NCI-H2029 treated with DMSO at 0.1 percent for 48 hours (cell line): ENCODE results near the gene CEP290.
"Not testable (repeated sequence)": the region's sequence is repeated elsewhere in the genome, so short reads cannot be mapped to it uniquely, and the experiment has no call there.

Source experiments
- DNase-seq: peaks from one replicate; lab custom pipeline; 2025; lab: John Stamatoyannopoulos, UW

Gene CEP290

DNA sequence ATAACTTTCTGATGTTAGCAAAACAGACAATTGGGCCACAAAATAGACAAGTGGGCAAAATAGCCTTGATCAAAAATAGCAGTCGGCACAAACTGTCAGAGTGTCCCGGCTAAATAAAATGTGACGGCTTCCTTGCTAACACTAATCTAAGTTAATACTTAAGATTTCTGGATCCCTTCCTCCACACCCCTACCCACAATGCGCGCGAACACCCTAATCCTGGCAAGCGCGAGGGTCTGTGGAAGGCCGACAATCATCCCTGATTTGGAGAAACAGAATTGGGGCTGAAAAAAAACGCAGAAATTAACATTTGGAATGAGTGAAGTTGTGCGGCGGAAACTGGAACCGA, 489 bp downstream of the CEP290 start:
- DNase-seq, result no peak

DNA sequence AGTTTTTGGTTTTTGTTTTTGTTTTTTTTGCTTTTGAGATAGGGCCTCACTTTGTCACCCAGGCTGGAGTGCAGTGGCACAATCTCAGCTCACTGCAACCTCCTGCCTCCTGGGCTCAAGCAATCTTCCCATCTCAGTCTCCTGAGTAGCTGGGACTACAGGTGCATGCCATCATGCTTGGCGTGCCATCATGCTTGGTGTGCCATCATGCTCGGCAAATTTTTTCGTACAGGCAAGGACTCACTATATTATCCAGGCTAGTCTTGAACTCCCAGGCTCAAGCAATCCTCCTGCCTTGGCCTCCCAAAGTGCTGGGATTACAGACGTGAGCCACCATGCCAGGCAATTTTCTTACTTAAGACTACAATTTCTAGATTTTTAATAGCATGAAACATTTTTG, 2.2 kb downstream of the CEP290 start:
- not testable (repeated sequence) for DNase-seq

DNA sequence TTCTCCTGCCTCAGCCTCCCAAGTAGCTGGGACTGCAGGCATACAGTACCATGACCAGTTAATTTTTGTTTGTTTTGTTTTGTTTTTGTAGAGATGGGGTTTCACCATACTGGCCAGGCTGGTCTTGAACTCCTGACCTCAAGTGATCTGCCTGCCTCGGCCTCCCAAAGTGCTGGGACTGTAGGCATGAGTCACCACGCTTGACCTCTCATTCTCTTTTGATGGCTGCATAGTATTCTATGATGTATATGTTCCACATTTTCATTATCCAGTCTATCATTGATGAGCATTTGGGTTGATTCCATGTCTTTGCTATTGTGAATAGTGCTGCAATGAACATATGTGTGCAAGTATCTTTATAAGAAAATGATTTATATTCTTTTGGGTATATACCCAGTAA, 8.7 kb downstream of the CEP290 start:
- DNase-seq, result not testable (repeated sequence)

DNA sequence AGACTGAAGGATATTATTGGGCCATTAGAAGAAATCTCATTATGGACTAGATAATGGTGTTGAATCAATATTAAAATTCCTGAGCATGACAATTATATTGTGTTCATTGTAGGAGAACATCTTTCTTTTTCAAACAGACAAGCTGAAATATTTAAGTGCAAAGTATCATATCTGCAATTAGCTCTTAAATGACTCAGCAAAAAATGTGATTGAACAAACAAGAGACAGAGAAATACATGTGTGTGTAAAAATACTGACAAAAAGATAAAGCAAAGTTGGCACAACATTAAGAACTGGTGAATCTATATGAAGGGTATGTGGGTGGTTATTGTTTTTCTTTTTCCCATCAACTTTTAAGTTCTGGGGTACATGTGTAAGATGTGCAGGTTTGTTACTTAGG, 9.5 kb downstream of the CEP290 start:
- no peak for DNase-seq

DNA sequence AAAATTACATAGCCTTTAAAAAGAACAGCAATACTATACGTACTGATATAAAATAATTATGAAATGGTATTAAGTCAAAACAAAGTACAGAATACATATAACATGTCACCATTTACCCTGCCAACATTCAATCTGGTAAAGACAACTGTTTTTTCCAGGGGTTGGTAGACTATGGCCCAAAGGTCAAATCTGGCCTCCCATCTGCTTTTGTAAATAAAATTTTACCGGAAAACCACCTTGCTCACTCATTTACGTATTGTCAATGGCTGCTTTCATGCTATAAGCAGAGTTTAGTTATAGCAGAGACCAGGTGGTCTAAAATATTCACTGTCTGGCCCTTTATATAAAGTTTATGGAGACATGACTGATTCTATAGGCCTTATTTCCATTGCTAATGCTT, 14.0 kb downstream of the CEP290 start:
- no peak for DNase-seq

DNA sequence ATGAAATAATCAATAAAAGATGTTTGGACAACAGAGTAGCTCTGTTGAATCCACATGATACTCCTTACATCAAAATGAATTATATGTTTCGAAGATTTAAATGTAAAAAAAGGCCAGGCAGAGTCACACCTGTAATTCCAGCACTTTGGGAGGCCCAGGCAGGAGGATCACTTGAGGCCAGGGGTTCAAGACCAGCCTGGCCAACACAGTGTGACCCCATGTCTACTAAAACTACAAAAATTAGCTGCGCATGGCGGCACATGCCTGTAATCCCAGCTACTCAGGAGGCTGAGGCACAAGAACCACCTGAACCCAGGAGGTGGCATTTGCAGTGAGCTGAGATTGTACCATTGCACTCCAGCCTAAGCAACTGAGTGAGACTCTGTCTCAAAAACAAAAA, 14.8 kb downstream of the CEP290 start:
- no peak for DNase-seq

DNA sequence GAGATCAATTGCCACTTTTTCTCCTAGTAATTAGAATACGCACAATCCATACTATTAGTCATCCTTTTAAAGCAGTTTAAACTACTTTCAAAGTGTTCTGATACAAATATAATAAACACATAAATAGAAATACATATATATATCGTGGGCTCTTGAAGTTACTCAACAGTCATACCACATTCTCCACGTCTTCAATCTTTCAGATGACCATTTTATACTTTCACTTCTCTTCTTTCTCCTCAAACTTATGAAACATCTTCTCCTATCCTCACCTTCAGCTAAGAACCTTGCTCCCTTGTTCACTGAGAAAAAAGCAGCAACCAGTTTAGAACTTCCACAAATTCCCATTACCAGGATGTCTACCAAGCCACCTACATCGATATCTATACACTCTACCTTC, 19.2 kb downstream of the CEP290 start:
- no peak for DNase-seq

DNA sequence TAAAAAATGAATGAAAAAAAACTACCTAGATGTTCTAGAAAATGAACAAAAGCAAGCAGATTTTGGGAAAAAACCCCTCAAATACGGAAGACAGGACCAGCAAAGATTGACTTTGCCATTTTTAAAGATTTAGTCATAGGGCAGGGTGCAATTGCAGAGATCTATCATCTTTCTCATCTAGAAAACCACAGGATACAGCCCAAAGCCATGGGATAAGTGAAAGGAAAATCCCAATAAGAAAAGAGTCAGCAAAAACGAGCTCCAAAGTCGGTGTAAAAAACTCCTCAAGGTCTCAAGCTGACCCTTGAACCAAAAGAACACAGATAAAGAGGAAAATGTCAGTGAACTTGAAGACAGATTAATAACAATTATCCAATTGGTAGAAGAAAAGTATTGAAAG, 28.0 kb downstream of the CEP290 start:
- no peak for DNase-seq

DNA sequence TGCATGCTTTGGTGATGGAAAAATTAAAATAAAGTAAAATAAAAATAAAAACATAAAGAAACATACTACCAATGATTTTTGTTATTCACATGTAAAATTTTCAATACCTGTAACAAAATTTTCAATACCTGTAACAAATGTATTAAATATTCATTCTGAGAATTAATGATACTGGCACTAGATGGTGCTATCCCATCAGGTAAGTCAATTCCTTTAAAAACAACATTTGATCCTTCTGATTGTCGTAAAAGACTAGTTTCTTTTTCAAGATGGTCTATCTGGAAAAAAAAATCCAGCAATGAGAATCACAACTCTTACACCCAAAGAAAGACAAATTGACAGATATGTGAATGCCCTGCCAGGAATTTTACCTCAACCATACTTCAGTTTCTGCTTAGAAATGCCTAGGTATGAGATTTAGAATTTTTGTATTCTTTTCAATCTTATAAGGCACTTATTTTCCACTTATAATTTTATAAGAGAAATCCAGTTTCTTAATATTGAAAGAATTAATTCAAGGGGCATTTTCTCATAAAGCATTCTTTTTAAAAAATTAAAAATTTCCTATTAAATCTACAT, 30.7 kb downstream of the CEP290 start:
- DNase-seq, result peak; percentile 42

DNA sequence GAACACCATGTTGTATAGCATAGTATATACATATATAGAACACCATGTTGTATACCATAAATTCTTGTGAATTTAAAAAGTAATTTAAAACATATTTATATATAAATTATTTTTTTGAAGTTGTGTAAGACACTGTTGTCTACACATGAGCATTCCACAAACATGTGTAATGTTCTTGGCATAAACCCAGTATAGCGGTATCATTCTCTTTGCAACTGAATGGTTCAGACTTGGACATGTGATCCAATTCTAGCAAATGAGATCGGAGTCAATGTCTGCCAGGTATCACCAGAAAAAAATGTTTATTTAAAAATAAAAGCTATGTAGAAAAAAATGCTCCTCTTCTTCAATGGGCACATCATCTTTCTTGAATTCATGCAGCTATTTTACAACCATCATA, 33.9 kb downstream of the CEP290 start:
- DNase-seq, result no peak

DNA sequence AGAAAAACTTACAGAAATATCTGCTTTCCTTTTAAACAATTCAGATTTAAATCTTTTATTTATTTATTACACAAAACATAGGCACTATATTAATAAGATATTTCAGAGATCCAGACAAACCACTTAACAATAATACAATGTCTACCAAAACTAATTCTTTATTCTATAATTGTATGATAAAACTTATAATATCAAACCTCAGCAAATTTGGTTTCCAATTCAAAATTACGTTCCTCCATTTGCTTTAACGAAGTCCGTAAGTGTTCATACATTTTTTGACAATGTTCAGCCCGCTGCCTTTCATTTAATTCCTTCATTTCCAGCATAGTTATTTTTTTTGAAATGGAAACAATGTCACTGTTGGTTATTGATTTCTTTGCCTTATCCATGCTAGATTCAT, 48.3 kb downstream of the CEP290 start:
- DNase-seq, result no peak

DNA sequence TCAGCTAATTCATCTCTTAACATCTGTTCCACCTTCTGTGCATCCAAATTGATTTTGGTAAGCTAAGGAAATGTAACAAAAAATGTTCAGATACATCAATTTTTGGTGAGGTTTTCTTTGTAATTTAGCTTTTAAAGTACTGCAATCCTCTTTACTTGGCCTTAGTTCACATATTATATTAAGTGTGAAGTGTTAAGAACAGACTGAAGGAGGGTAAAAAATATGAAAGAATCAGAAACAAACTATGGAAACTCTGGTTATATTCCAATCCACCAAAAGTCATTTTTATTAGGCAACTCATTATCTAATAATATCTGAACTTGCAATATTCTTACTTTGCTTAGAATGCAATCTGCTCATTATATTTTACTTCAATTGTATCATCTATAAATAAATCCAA, 49.1 kb downstream of the CEP290 start:
- DNase-seq, result no peak

DNA sequence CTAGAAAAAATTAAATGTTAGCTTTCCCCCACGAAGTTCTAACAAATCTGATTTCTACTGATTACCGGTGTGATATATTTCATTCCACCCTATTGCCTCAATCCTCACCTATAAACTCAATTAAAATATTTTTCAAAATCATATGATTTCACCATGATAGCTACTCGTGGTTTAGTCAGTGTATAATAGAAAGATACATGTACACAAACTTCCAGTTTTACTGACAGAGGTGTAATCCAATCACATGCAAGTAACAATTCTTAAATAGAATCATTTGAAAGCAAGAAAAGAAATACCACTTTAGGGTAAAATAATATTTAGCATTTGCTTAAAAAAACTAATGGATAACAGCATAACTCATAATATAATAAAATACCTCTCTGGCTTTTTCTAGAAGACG, 57.7 kb downstream of the CEP290 start:
- DNase-seq, result no peak

DNA sequence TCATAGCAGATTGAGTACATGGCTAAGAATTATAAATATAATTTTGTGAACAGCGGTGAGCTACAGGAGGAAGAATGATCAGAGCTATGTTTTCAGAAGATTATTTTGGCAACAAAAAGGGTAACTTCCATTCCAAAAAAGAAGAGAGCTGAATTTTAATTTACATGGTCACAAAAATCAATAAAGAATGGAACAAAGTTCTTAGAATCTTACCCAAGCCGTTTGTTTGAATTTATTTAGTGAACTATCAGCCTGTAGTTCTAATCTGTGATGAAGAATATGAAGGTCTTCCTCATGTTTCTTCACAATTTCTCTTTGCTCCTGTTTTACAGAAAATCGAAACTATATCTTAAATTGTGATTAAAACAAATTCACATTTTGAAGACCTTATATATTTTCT, 58.3 kb downstream of the CEP290 start:
- no peak for DNase-seq

DNA sequence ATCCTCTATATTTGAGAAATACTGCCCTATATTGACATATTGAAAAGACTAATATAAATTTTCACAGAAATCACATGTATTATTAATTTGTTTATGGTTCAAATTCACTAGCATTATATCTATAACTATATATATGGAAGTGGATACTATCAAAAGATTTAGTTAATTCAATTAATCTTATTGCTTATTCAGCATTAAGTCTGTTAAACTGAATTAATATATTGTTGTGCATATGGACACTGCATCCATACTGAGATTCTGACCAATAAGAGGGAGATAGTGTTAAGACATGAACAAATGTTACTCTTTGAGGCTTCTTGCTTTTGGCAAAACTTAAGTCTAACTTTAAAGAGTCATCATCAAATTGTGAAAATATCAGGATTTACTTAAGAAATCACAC, 60.6 kb downstream of the CEP290 start:
- no peak for DNase-seq

DNA sequence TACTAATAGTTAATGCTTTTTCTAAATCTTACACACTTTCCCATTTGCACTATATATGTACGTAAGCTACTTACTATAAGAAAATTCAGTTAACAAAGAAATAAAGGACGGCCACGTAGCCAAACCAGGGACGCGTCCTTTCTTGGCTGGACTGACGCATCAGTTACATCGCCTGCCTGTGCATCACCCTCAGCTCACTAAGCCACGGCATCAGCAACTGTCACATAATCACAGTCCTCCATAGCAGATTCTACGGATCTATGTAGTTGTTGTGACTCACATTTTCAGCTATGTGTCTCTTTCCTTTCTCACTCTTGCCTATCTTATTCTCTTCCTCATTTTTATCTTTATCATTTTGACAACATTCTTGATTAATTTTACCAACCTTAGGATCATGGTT, 74.6 kb downstream of the CEP290 start:
- no peak for DNase-seq

DNA sequence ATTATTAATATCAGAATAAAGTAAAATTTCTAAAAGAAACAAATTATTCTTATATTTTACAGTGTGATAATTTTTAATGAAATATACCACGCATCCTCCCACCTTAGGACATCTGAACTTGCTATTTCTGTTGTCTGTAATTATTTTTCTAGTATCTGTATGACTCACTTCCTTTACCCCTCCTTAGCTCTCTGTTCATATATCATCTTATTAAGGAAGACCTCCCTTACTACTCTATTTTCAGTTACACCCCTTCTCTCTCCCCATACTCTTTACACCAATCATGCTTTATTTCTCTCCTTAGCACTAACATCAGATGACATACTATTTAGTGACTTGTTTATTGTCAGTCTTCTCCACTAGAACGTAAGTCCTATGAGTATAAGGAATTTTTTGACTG, 78.5 kb downstream of the CEP290 start:
- no peak for DNase-seq

DNA sequence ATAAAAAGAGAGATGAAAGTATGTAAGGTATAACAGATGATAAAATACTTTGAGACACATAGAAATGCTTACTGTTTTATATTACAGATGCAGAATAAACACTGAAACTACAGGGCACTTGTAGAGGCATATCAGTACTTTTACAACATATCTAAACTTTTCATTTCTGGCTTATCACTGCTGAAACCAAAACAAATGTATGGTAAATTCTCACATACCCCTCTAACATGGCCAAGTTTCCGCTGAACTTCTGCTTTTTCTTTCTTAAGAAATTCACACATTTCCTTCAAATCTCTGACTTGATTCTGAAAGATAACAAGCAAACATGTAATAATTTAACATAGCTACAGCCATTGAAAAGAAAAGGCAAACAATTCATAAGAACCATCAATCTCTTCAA, 79.4 kb downstream of the CEP290 start:
- DNase-seq, result no peak

DNA sequence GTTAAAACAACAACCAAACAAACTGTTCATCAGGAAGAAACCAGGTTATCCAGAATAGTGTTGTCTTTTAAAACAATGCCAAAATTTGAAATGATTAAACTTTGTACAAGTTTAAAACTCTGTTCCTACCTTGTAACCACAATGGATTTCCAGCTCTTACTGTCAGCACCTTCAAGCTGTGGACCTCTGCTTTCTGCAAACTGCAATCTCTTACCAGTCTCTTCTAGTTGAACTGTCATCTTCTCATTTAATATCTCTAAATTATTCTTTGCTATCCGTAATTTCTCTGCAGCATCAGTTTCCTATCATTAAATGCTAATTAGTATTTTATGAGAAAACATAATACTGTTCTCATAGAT, 83.2 kb downstream of the CEP290 start:
- no peak for DNase-seq

DNA sequence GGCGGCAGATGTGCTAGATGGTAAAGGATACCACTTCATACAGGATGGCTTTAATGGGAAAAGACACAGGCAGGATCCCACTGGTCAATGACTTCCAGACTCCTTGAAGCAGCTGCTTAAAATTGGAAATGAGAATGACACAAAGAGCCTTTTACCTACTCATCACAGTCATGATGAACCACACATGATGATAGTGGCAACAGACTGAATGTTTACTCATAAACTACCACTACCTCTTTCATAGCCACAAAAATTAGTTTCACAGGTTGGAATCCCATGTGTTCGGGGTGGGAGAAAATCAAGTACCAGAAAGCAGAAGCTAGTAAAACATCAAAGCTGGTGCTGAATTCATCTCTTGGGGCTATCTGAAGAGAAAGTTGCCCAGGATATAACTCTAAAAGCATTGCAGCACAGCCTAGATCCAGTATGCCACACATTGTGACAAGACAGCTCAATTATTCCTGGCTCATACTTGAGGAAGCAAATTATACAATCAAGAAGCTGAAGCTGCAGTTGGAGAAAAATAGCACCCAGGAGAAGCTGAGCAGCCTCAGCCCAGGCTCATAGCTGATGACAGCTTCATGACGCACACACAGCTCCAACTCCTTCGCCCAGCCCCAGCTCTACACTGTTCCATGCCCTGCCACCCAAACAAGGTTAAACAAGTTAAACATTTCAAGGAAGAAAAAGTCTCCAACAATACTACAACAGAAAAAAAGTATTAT, 83.7 kb downstream of the CEP290 start:
- no peak for DNase-seq

DNA sequence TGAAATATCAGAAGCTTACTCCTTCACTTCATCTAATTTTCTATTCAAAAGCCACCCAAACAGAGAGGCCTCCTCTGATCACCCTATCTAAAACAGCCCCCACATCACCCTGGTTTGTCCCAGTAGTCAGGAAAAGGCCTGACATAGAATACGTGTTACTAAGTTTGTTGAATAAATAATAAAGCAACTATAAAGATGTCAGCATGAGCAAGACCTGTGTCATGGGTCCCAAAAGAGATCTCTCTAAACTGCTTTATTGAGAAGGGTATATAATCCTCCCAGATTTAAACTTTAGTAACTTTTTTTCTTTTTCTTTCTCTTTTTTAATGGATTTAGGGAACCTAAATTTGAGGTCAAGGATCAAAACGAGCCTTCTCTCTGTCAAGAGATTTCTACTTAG, 85.3 kb downstream of the CEP290 start:
- DNase-seq, result no peak

DNA sequence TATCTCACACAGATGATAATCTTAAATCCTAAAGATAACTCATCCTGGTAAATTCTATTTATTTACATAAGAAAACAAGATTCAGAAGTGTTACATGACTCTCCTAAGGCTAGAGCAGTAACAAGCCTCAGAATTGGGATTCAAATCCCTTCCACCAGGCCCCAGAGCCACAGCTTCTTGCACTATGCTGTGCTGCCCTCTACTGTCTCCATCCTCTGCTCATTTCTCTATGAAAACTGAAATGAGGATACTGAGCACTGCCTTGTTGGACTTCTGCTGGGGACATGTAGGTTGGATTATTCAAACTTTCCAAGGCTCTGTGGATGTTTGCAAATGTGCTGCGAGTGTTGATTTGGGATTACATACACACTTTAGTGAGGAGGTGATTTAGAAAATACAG, 89.2 kb downstream of the CEP290 start:
- peak; percentile 13 for DNase-seq

DNA sequence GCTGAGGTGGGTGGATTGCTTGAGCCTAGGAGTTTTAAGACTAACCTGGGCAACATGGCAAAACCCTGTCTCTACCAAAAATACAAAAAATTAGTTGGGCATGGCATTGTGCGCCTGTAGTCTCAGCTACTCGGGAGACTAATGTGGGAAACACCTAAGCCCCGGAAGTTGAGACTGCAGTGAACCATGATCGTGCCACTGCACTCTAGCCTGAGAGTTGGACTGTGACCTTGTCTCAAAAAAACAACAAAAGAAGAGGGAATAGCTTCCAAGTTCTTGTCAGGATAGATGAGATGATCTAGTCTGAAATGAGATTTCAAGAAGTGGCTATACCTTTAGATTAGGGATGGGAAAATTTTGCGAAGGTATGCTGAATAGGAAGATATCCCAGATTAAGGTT, 97.9 kb downstream of the CEP290 start:
- DNase-seq, result no peak

DNA sequence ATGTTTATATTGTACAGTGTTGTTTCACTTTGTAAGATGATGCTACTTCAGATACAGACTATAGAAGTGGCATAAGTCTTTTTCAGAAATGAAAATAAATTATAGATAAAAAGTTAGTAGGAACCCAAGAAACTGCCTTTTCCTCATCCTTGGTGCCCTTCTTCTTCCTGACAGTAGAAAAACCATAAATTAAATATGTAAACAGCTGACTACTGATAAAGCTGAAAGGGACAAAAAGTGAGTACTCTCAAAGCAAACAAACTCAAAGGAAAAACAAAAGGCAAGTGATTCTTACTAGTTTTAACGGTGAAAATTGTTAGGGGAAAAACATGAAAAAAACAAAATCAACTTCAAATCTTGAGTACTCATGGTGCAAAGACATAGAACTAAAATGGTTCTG, 104.1 kb downstream of the CEP290 start:
- DNase-seq, result no peak
